Effector CD8-positive, alpha-beta T cell (primary cell): ENCODE data around the gene SLC6A12.
"Not testable (repeated sequence)": the region's sequence is repeated elsewhere in the genome, so short reads cannot be mapped to it uniquely, and the experiment has no call there.

Source experiments
- DNase-seq: peaks from one replicate; lab custom pipeline; 2025; lab: John Stamatoyannopoulos, UW

Gene SLC6A12

DNA sequence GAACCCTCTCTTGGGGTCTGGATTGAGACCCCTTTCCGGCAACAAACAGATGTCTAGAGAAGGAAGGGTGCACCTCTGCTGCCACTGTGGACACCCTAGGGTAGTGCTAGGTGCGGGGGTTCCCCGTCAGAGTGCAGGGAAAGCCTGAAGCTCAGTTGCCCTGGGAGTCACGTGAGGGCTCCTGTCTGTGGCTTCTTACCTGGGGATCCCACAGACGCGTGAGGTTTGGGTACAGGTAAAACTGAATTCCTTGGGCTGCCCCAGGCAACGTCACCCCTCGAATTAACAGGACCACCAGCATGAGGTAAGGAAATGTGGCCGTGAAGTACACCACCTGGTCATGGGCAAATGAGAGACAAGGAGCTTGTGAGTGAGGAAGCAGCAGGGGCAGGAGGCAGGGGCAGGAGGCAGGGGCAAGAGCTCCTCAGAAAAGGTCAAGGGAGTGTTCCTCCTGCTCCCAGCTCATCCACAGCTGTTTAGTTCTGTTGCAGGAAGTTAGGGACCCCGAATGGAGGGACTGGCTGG, 21.0 kb upstream of the SLC6A12 start:
- no peak for DNase-seq

DNA sequence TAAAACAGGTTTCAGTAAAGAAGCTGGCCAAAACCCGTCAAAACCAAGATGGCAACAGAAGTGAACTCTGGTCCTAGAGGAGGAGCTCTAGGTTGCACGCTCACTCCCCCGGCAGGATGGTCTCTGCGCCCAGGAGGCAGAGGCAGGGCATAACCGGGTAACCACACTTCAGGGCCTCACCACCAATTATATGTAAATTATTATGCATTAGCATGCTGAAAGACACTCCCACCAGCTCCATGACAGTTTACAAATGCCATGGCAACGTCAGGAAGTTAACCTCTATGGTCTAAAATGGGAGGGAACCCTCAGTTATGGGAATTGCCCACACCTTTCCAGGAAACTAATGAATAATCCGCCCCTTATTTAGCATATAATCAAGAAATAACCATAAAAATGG, 20.1 kb upstream of the SLC6A12 start:
- no peak for DNase-seq

DNA sequence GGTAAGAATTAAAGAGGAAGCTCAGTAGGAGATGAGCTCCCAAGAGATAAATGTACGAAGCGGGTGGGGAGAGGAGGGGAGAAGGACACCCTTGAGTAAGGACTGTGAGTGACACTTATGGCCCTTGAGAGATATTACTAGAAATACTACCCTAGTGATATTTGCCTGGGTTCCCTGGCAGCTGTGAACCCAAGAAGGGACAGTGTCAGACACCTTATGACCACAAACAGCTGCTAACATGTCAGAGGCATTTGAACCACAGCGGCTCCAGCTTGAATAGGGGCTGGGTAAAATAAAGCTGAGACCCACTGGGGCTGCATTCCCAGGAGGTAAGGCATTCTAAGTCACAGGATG, 19.6 kb upstream of the SLC6A12 start:
- DNase-seq, result no peak

DNA sequence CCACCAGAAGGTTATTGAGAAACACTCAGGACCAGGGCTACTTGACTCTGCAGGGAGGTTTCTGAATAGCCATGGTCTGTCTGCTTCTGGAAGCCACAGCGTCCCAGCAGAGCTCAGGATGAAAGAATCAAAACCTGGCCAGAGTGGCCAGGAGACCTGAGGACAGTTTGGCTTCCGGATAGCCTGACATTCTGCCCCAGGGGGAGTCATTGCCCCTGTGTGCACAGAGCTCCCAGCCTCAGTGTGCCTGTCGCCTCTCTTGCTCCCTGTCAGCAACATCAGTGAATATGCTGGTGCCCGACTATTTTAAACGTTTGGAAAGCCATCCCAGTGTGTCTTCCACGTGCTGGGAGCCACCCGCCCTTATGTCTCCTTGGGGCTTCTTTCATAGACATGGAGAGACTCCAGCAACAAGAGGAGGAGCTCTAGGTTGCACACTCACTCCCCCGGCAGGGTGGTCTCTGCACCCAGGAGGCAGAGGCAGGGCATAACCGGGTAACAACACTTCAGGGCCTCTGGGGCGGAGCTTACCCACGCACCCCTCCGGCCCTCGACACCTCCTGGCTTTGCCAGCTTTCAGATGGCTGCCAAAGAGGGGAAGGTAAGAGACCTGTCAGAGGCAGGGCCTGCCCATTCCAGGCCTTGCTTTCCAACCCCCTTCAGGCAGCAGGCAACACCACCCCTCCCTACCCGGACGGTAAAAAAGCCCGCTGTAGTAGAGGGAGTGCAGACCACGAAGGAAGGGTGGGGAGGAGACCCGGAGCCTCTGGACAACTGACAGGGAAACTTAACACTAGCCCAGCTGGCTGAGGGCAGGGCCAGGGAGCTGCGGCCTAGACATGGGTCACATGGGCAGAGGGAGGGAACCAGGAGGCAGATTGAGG, 19.0 kb upstream of the SLC6A12 start:
- DNase-seq, result no peak

DNA sequence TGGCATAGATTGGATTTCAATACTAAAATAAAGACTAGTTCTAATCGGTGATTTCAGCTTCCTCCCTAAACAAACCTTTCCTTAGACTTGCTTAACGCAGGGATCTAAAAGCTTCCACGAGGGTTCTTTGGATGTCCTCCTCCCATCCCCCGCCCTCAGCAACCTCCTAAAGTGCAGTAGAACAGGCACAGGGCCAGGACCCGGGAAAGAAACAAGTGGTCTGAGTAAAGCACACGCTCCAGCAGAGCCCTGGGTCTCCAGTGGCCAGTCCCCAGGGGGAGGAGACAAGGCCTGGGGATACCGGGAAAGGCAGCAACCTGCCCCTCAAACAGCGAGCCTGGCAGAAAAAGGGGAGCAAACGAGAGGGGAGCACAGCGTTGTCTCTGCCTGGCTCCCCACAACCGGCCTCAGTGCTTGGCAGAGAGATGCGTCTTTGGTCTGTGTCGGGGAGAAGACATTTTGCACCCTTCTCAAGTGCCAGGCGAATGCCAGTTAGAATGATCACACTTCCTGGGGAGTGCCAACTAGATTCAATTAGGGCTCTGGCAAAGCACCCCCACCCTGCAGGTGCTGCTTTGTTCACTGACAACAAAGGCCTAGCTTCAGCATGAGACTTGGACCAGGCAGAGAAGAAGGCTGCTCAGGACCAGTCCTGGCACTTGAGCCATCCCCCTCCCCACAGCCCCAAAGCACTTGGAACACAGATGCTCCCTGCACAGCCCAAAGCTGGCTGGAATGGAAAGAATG, 17.1 kb upstream of the SLC6A12 start:
- DNase-seq, result no peak

DNA sequence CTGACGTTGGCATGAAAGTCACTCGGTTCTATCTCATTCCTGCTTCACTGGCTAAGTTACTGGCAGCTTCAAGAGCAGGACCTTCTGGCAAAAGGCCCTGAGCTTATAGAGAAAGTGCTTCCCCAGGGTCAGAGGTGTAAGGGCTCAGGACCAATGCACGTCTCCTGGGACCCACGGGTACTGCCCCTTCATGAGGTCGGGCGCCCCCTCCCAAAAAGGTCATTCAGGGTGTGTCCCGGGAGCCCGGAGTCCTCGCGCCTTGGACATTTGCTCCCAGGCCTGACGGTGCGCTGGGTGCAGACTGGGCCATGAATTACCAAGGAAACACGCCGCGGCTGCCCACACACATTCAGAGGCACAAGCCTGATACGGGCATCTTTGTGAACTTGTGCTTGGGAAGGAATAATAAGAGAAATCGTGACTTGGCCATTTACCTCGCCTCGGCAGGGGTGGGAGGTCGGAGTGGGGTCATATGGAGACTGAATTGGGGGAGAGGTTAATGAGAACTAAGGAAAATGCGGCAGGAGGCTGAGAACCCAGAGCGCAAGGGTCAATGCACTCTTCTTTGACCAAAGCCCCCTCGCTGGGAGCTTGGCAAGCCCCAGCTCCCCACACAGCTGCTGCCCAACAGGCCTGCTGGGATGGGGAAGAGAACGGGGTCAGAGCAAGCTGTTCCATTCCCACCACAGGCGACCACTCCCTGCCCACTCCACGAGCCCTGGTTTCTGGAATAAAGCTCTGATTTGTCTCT, 15.7 kb upstream of the SLC6A12 start:
- DNase-seq, result no peak

DNA sequence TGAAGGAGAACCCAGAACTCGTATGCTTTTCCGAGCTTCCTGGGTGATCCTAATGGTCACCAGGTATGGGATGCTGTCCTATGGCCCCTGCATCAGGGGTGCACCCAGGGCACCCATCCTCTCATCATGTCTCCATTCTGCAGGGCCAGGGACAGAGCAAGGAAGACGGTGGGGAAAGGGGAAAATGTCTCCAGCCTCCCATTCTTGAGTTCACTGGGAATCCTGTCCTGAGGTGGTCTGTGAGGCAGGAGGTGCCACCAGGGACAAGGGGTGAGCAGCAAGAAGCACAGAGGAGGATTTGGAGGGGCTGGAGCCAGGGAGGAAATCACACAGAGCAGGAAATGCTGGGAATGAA, 14.9 kb upstream of the SLC6A12 start:
- no peak for DNase-seq

DNA sequence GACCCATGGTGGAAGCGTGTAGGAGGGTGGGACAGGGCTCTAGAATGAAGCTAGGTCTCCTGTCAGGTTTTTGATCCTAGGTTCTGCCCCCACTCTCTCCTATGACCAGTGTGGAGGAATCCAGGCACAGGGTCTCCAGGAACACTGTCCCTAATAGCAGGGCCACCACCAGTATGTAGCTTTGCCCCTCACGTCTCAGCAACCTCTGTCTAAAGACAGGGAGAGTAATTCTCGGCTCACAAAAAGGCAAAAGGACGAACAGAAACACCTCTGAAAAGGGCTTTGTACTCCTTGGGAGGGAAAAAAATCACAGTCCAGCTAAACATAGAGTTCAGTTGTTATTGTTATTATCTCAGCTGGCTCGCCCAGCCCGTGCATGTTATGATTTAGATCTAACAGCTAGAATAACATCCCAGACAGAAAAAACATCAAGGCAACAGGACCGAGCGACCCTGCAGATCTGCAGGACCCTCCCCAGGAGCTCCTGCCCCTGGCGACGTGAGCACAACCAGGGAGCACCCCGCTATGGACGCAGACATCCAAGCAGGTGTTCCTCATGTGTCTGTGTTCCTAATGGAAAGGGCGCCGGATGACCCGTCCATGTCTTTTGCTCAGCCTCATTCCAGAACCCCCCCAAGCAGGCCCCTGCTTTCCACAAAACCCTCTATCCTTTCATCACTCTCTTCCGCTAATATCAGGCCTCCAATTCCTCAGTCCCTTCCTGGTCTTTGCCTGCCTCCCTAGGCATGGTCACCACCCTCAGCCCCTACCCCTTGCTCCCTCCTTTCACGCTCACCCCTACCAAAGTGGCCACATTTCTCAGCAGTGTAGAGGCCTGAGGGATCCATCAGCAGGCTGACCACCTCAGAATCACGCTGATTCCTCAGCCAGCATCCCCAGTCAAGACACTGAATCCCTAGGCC, 14.2 kb upstream of the SLC6A12 start:
- no peak for DNase-seq

DNA sequence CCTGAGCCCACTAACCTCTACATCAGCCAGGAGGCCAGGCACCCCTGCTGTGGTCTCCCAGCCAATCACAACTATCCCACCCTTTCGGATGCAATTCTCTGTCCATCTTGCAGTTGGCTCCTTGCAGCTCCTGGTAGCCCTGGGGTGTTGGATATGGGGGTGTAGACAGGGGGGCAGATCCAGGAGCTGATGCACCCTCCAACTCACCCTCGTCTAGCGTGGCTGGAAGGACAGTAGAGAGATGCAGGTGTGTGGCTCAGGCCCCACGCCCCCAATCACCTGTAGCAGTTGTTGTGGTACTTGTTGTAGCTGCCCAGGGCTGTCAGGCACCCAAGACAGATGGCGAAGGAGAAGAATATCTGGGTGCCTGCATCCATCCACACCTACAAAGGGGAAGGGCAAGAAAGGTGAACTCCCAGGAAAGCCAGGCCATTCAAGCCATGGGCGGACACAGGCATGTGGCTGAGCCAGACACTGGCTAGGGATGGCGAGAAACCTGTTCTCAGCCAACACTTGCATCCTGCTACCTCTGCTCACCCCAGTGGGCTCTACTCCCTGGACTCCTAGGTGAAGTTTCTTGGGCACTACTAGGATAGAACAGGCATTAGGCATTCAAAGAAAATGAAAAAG, 13.4 kb upstream of the SLC6A12 start:
- DNase-seq, result no peak

DNA sequence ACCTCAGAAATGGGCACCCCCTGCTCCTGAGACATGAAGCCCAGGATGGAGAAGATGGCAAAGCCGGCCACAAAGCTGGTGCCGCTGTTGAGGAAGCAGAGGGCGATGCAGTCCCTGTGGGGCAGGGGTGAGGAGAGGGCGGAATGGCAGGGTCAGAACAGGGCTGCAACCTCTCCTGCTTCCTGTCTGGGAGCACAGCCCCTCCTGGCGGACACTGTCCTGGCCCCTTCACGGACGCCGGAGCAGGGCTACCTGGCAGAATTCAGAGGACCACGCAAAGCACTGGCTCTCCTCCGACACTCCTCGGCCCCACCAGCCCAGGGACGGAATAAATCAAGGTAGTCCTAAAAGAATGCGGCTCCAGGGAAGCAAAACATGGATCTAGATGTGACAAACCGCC, 12.4 kb upstream of the SLC6A12 start:
- DNase-seq, result no peak

DNA sequence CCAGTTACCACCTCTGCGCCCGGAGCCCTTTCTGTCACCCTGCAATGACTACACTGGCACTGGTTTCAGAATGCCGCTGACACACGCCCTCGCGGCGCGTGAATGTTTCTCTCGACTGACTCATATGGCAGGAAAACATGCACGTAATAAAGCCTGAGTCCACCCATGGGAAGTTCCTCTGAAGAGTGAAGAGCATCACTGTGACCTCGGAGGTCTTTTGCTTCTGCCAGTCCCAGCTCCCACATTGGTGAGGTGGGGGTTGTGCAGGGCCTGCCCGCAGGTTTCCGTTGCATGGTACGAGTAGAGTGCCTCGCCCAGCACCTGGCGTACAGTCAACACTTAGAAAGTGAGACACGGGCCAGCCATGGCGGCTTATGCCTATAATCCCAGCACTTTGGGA, 11.1 kb upstream of the SLC6A12 start:
- no peak for DNase-seq

DNA sequence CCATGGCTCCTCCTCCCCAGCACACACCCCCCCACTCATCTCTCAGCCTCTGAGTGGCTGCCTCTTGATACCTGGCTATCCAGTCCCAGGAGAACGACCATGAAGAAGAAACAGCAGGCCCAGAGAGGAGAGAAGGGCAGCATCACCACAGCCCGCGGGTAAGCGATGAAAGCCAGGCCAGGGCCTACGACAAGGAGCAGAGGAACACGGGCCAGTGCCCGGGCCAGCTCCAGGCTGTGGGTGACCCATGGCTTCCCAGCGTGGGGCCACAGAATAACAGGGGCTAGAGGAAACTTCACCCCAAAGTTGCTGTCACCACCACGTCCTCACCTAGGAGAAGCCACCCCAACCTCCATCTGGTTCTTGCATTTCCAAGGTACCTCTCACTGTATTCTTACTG, 10.4 kb upstream of the SLC6A12 start:
- no peak for DNase-seq

DNA sequence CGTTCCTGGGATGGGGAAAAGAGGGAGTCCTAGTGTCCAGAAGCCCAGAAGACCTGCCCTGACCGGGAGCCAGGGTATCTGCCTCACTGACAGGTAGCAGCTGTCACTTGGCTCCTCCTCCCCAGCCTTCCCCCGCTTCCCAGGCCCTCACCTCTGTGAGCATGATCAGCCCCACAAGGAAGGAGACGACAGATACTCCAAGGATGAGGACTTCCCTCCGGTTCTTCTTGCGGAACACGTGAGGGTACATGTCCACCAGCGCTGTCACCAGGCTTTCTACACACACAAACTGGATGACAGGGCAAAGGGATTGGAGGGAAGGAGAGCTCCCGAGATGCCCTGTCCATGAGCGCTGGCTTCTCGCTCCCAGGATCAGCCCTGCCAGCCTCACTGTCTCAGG, 9.9 kb upstream of the SLC6A12 start:
- DNase-seq, result no peak

DNA sequence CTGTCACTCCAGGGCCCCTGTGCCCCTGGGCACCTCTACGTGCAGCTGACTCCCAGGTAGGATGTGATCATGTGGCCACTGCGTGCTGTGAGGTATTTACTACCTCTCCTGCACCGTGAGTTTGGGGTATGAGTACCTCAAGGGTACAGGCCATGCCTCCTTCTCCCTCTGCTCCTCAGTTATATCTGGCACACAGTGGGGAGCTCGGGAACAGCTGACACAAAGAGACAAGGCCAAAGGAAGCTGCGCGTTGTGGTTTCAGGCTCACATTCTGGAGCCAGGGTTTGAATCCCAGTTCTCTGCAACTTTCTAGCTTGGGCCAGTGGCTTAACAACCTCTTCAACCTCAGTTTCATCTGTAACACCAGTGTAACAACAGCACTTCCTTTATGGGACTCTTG, 7.8 kb upstream of the SLC6A12 start:
- no peak for DNase-seq

DNA sequence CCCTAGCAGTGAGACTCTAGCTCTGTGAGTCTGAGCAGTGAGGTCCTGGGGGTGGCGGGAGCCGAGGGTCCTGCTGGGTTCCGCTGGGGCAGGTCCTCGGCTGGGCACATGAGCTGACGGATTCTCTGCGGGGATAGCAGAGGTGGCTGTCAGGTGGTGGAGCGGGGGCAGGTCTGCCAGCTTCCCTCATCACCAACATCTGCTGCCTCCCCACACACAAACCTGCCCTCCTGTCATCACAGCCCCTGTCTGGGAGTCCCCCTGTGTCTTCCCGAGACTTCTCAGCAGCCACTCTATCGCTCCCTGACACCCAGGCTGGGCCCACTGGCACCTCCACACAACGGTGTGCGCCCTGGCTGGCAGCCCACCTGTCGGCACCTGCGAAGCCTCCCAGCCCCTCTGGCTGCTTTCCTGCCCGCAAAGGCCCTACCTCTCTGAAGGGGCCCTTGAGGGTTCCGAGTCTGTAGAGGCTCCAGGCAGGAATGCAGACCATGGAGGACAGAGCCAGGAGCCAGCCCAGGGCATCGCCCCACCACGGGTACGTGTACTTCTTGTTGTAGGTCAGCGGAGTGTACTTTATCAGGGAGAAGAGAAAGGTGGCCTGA, 7.1 kb upstream of the SLC6A12 start:
- DNase-seq, result no peak

DNA sequence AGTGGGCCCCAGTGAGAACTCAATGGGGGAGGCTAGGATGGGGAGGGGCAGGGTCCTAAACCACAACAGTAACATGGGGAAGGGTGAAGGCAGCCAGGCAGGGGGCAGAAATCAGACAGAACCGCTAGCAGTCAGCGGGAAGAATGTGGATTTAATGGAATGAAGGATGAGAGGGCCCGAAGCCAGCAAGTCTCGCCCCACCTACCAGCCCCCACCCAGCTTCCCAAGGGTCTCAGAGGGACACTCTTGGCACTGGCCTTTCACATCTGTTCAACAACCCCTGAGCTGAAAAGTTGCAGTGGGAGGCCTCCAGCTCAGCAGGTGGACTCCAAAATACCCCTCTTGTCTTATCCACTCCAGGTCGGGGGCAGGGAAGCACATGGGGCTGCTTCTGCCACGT, 6.5 kb upstream of the SLC6A12 start:
- DNase-seq, result no peak

DNA sequence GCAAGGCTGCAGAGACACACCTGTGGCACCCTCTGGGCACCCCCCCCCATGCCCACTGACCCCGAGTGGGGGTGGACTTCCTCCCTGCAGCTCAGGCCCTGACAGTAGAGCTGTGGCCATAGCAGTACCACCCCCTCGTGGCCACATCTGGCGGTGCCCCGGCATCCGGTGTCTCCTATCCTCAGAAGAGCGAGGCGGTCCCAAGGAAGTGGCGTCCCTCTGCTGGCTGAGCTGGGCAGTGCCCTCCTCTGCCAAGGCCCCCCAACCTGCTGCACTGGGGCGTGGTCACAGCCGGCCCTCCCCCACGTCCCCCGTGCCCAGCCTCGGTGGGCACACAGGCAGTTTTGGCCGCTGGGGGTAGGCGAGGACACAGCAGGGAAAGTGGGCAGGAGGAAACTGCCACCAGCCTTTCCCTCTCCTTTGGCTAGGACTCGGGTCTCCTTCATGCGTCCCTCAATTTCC, 6.0 kb upstream of the SLC6A12 start:
- DNase-seq, result no peak

DNA sequence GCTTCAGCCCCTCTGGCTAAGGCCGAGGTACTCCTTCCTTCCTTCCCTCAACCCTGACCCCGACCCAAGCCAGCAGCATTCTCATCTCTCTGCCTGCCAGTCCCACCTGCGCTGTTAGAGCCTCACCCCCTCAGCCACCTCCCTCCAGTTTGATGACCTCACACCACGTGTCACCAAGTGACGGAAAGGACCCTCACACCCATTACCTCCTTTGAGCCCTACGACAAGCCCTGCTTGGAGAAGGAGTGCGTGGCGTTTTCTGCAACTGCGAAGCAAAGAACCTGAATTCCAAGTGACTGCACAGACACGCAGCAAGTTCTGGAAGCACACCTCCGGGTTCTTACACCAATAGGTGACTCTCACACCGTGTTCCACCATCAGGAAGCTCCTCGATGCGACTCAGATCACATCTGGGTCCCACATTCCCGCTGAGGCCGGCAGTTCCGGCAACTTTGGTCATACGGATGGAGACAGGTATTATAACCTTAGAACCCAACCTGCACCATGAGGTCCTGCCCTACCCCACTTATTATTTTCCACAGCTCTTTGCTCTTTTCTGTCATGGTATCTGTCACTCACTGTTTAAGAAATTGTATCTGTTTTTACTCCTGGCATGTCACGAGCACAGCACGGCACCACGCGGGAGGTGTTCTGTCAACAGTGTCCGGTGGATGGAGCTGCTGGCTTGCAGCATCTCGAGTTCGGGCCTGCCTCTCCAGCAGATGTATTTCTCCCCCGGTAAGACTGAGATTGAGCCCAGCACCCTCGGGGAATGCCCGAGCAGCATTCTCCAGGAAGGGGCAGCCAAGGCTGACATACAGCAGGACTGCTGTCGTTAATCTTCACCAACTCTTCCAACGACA, 5.0 kb upstream of the SLC6A12 start:
- DNase-seq, result no peak

DNA sequence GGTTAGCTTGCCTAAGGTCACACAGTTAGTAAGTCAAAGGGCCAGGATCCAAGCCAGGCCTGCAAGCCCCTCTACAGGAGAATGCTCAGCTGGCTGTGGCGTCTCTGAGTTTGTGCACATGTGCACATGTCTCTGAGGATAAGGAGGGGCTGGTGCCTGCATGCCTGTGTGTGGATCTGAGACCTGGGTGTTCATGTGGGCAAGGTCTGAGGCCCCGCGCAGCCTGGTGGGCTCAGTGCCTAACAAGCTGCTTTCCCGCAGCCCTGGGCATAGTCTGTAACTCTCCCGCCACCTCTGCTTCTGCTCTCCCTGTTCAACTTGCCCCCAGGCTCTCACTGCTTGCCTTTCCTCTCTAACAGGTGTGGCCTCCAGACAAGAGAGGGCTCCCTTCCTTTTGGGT, 4.3 kb upstream of the SLC6A12 start:
- DNase-seq, result no peak

DNA sequence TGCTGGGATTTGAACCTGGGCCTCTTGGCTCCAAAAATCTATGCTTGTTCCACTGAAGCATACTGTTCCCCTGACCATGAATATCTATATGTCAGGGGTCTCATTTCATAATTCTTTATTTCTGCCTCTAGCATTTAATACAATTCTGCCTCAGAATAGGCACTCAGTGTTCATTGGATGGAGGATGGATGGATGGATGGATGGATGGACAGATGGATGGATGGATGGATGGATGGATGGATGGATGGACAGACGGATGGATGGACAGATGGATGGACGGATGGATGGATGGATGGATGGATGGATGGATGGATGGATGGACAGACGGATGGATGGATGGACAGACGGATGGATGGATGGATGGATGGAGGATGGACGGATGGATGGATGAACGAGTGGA, 3.1 kb upstream of the SLC6A12 start:
- DNase-seq, result not testable (repeated sequence)
